Activated T-helper 17 cell treated with anti-CD3 and anti-CD28 coated beads, Interleukin-2, amount 50 U/mL, for 72 hours (primary cell): ENCODE data around the gene CCER1. TPM values are rescaled to one million over a fixed set of nuclear protein-coding genes. Genes with fewer than 3 reads are reported as not detected.

Source experiments
- ATAC-seq: fragments of 150-1000 bp; cut with Tn5 transposase; replicated peaks from 2 replicates; pipeline ENCODE4 v1.10.0; 2021; ENCODE audit warnings: mild to moderate bottlenecking, moderate library complexity
- H3K27ac Mint-ChIP-seq: one replicate; pipeline ENCODE4 v1.8.0; 2022; ENCODE audit warnings: mixed read lengths
- H3K27me3 Mint-ChIP-seq: one replicate; pipeline ENCODE4 v1.8.0; 2022; ENCODE audit warnings: mixed read lengths
- H3K36me3 Mint-ChIP-seq: one replicate; pipeline ENCODE4 v1.8.0; 2022; ENCODE audit warnings: low read depth, mild to moderate bottlenecking, mixed read lengths
- H3K4me1 Mint-ChIP-seq: one replicate; pipeline ENCODE4 v1.8.0; 2022; ENCODE audit warnings: mixed read lengths
- H3K4me3 Mint-ChIP-seq: one replicate; pipeline ENCODE4 v1.8.0; 2022; ENCODE audit warnings: mild to moderate bottlenecking, mixed read lengths
- H3K9me3 Mint-ChIP-seq: one replicate; pipeline ENCODE4 v1.8.0; 2022; ENCODE audit warnings: mixed read lengths
- total RNA-seq, 2 donors: library from RNA; stranded (reverse); gene quantifications; one replicate each; pipeline ENCODE4 v1.2.3, GENCODE V29; 2022

The CCER1 gene
- total RNA-seq, 2 donors from 2014 or later = not detected

GRCh38 chr12:90978117-90978770 lies 23.3 kb upstream of the CCER1 start:
- Mint-ChIP-seq H3K27ac (no peak overlapping the region), H3K4me3 (no peak overlapping the region), H3K4me1 (no peaks in the 10 kb centered on the region), H3K36me3 (no peaks in the 10 kb centered on the region), H3K9me3 (no peaks in the 10 kb centered on the region), H3K27me3 (peaks cover 4% of the 10 kb centered on the region)
- peak; percentile 43 for ATAC-seq

GRCh38 chr12:90977224-90977623 lies 22.2 kb upstream of the CCER1 start:
- no peak for ATAC-seq
- H3K9me3 Mint-ChIP-seq = no peaks in the 10 kb centered on the region
- H3K27ac Mint-ChIP-seq = no peak overlapping the region
- no peaks in the 10 kb centered on the region for H3K36me3 Mint-ChIP-seq
- H3K27me3 Mint-ChIP-seq = no peaks in the 10 kb centered on the region
- no peak overlapping the region for H3K4me3 Mint-ChIP-seq
- H3K4me1 Mint-ChIP-seq = no peaks in the 10 kb centered on the region

- no peak for ATAC-seq
- no peak overlapping the region for H3K4me3 Mint-ChIP-seq
- H3K27ac Mint-ChIP-seq = no peak overlapping the region
- no peaks in the 10 kb centered on the region for H3K4me1 Mint-ChIP-seq
- H3K27me3 Mint-ChIP-seq = no peaks in the 10 kb centered on the region
- H3K36me3 Mint-ChIP-seq = no peaks in the 10 kb centered on the region
- H3K9me3 Mint-ChIP-seq = no peaks in the 10 kb centered on the region
Measured at GRCh38 chr12:90974286-90974685, 19.3 kb upstream of the CCER1 start.

GRCh38 chr12:90972226-90972625 lies 17.2 kb upstream of the CCER1 start:
- no peak overlapping the region for H3K4me3 Mint-ChIP-seq

GRCh38 chr12:90970911-90971310 lies 15.9 kb upstream of the CCER1 start:
- Mint-ChIP-seq H3K27ac (no peak overlapping the region), H3K4me1 (no peaks in the 10 kb centered on the region), H3K36me3 (no peaks in the 10 kb centered on the region), H3K27me3 (peaks cover 3% of the 10 kb centered on the region), H3K4me3 (no peak overlapping the region), H3K9me3 (no peaks in the 10 kb centered on the region)
- ATAC-seq = no peak

More at GRCh38 chr12:90972226-90972625, 17.2 kb upstream of the CCER1 start:
- Mint-ChIP-seq H3K4me1 (no peaks in the 10 kb centered on the region), H3K9me3 (no peaks in the 10 kb centered on the region), H3K27ac (no peak overlapping the region), H3K27me3 (peaks cover 3% of the 10 kb centered on the region), H3K36me3 (no peaks in the 10 kb centered on the region)
- no peak for ATAC-seq

GRCh38 chr12:90970471-90970870 lies 15.5 kb upstream of the CCER1 start:
- Mint-ChIP-seq H3K4me1 (no peaks in the 10 kb centered on the region), H3K27me3 (peaks cover 3% of the 10 kb centered on the region), H3K27ac (no peak overlapping the region), H3K4me3 (no peak overlapping the region), H3K36me3 (no peaks in the 10 kb centered on the region), H3K9me3 (no peaks in the 10 kb centered on the region)
- ATAC-seq = no peak

GRCh38 chr12:90969851-90970250 lies 14.9 kb upstream of the CCER1 start:
- no peaks in the 10 kb centered on the region for H3K36me3 Mint-ChIP-seq
- ATAC-seq = no peak
- H3K4me3 Mint-ChIP-seq = no peak overlapping the region
- H3K4me1 Mint-ChIP-seq = no peaks in the 10 kb centered on the region
- H3K27me3 Mint-ChIP-seq = peaks cover 3% of the 10 kb centered on the region
- no peaks in the 10 kb centered on the region for H3K9me3 Mint-ChIP-seq
- H3K27ac Mint-ChIP-seq = no peak overlapping the region

- no peak overlapping the region for H3K4me3 Mint-ChIP-seq
- no peaks in the 10 kb centered on the region for H3K9me3 Mint-ChIP-seq
- H3K27ac Mint-ChIP-seq = no peak overlapping the region
- peaks cover 3% of the 10 kb centered on the region for H3K27me3 Mint-ChIP-seq
- no peak for ATAC-seq
- H3K36me3 Mint-ChIP-seq = no peaks in the 10 kb centered on the region
- H3K4me1 Mint-ChIP-seq = no peaks in the 10 kb centered on the region
Measured at GRCh38 chr12:90969346-90969745, 14.4 kb upstream of the CCER1 start.

- no peak overlapping the region for H3K4me3 Mint-ChIP-seq
- H3K27me3 Mint-ChIP-seq = peaks cover 3% of the 10 kb centered on the region
- no peaks in the 10 kb centered on the region for H3K9me3 Mint-ChIP-seq
- ATAC-seq = no peak
- H3K4me1 Mint-ChIP-seq = no peaks in the 10 kb centered on the region
- no peaks in the 10 kb centered on the region for H3K36me3 Mint-ChIP-seq
- no peak overlapping the region for H3K27ac Mint-ChIP-seq
Measured at GRCh38 chr12:90965204-90965603, 10.2 kb upstream of the CCER1 start.

GRCh38 chr12:90964616-90965015 lies 9.6 kb upstream of the CCER1 start:
- Mint-ChIP-seq H3K36me3 (no peaks in the 10 kb centered on the region), H3K4me1 (no peaks in the 10 kb centered on the region), H3K4me3 (no peak overlapping the region), H3K27me3 (peaks cover 3% of the 10 kb centered on the region), H3K9me3 (no peaks in the 10 kb centered on the region), H3K27ac (no peak overlapping the region)
- ATAC-seq = no peak

GRCh38 chr12:90963946-90964345 lies 9.0 kb upstream of the CCER1 start:
- Mint-ChIP-seq H3K9me3 (no peaks in the 10 kb centered on the region), H3K4me1 (no peaks in the 10 kb centered on the region), H3K36me3 (no peaks in the 10 kb centered on the region), H3K4me3 (no peak overlapping the region), H3K27me3 (peaks cover 3% of the 10 kb centered on the region), H3K27ac (no peak overlapping the region)
- ATAC-seq = no peak

GRCh38 chr12:90961154-90961553 lies 6.2 kb upstream of the CCER1 start:
- Mint-ChIP-seq H3K9me3 (no peaks in the 10 kb centered on the region), H3K27ac (no peak overlapping the region), H3K27me3 (no peaks in the 10 kb centered on the region), H3K36me3 (no peaks in the 10 kb centered on the region), H3K4me1 (no peaks in the 10 kb centered on the region), H3K4me3 (no peak overlapping the region)
- ATAC-seq = no peak

- Mint-ChIP-seq H3K27ac (no peak overlapping the region), H3K27me3 (no peaks in the 10 kb centered on the region), H3K4me1 (no peaks in the 10 kb centered on the region), H3K36me3 (no peaks in the 10 kb centered on the region), H3K4me3 (no peak overlapping the region), H3K9me3 (no peaks in the 10 kb centered on the region)
- no peak for ATAC-seq
Measured at GRCh38 chr12:90959538-90960139, 4.7 kb upstream of the CCER1 start.

- Mint-ChIP-seq H3K27me3 (no peaks in the 10 kb centered on the region), H3K9me3 (no peaks in the 10 kb centered on the region), H3K27ac (no peak overlapping the region), H3K4me1 (no peaks in the 10 kb centered on the region), H3K36me3 (no peaks in the 10 kb centered on the region), H3K4me3 (no peak overlapping the region)
- ATAC-seq = no peak
Measured at GRCh38 chr12:90959032-90959431, 4.1 kb upstream of the CCER1 start.

GRCh38 chr12:90958347-90958746 lies 3.4 kb upstream of the CCER1 start:
- Mint-ChIP-seq H3K4me3 (no peak overlapping the region), H3K9me3 (no peaks in the 10 kb centered on the region), H3K36me3 (no peaks in the 10 kb centered on the region), H3K27ac (no peak overlapping the region), H3K4me1 (no peaks in the 10 kb centered on the region), H3K27me3 (peaks cover 4% of the 10 kb centered on the region)
- ATAC-seq = no peak
